DND-41 (cell line): ENCODE data around the gene NR2F1-AS1.

Experiments used
- ATAC-seq: fragments of 200-7000 bp; cut with Tn5 transposase; 3 replicates; pipeline ENCODE4 v1.9.1; 2021; ENCODE audit warnings: low read depth; ENCODE audit not compliant: insufficient read depth
- DNase-seq: peaks from one replicate; pipeline ENCODE4 v3.0.0-alpha.2; 2020
- H2AFZ ChIP-seq: 2 replicates; pipeline ENCODE4 v1.6.0; 2012; ENCODE audit warnings: low read depth, low read length
- H3K27ac ChIP-seq: 2 replicates; pipeline ENCODE4 v1.5.1; 2012; ENCODE audit warnings: low read length, inconsistent platforms
- H3K27me3 ChIP-seq: fragments of 200-600 bp; sonication (generic); 2 replicates; pipeline ENCODE4 v1.6.0; 2012; ENCODE audit warnings: low read length, mild to moderate bottlenecking, inconsistent platforms; ENCODE audit not compliant: insufficient read depth, poor library complexity
- H3K36me3 ChIP-seq: 2 replicates; pipeline ENCODE4 v1.5.1; 2012; ENCODE audit warnings: low read length, inconsistent platforms; ENCODE audit not compliant: insufficient read depth
- H3K4me1 ChIP-seq: 2 replicates; pipeline ENCODE4 v1.5.1; 2012; ENCODE audit warnings: mild to moderate bottlenecking, low read length; ENCODE audit not compliant: insufficient read depth
- H3K4me2 ChIP-seq: 2 replicates; pipeline ENCODE4 v1.6.0; 2012; ENCODE audit warnings: mild to moderate bottlenecking, moderate library complexity, low read length, inconsistent platforms; ENCODE audit not compliant: insufficient read depth
- H3K4me3 ChIP-seq, 2 experiments: fragments of 200-600 bp in 1 of 2; shearing (Covaris generic) in 1 of 2; 2 replicates each; pipeline ENCODE4 v1.5.1; 2012 to 2016; ENCODE audit warnings: inconsistent platforms in 2 of 2, low read length in 2 of 2, mild to moderate bottlenecking in 2 of 2, low read depth in 1 of 2, moderate library complexity in 1 of 2
- H3K79me2 ChIP-seq: 2 replicates; pipeline ENCODE4 v1.6.0; 2012; ENCODE audit warnings: low read length, inconsistent platforms; ENCODE audit not compliant: insufficient read depth
- H3K9ac ChIP-seq: 2 replicates; pipeline ENCODE4 v1.6.0; 2012; ENCODE audit warnings: low read depth, mild to moderate bottlenecking, inconsistent platforms, low read length, moderate library complexity
- H3K9me3 ChIP-seq: 2 replicates; pipeline ENCODE4 v1.5.1; 2012; ENCODE audit warnings: low read length, moderate library complexity, mild to moderate bottlenecking, inconsistent platforms; ENCODE audit not compliant: insufficient read depth, severe bottlenecking
- H4K20me1 ChIP-seq: 2 replicates; pipeline ENCODE4 v1.6.0; 2012; ENCODE audit warnings: low read length; ENCODE audit not compliant: insufficient read depth
- CTCF ChIP-seq: IDR thresholded peaks from 2 replicates; pipeline ENCODE4 v1.5.1; 2012; ENCODE audit warnings: borderline replicate concordance, low read length, moderate library complexity, mild to moderate bottlenecking; ENCODE audit not compliant: poor library complexity, severe bottlenecking; ENCODE audit errors: extremely low read depth
- EZH2 ChIP-seq: IDR thresholded peaks from 3 replicates; pipeline ENCODE4 v1.6.1; 2012; ENCODE audit warnings: borderline replicate concordance, low read depth, mild to moderate bottlenecking, moderate library complexity, low read length, inconsistent platforms; ENCODE audit not compliant: severe bottlenecking

Gene NR2F1-AS1

GRCh38 chr5:93603793-93604643 lies 23.0 kb upstream of the NR2F1-AS1 start:
- Histone ChIP-seq H3K4me3 (no peak overlapping the region), H3K27ac (no peak overlapping the region), H3K9me3 (no peaks in the 10 kb centered on the region), H3K79me2 (no peaks in the 10 kb centered on the region), H2AFZ (no peak overlapping the region), H4K20me1 (no peaks in the 10 kb centered on the region), H3K4me1 (peaks cover 4% of the 10 kb centered on the region; the same call in 1 of the 2 replicates), H3K36me3 (no peaks in the 10 kb centered on the region), H3K27me3 (peaks cover 35% of the 10 kb centered on the region), H3K9ac (no peak overlapping the region), H3K4me2 (no peak overlapping the region)
- DNase-seq (no peak), ATAC-seq (no peak)
- TF ChIP-seq CTCF, result no peak

GRCh38 chr5:93603078-93603792 lies 22.2 kb upstream of the NR2F1-AS1 start:
- H3K79me2 ChIP-seq, result no peaks in the 10 kb centered on the region
- no peaks in the 10 kb centered on the region for H3K36me3 ChIP-seq
- TF ChIP-seq CTCF (no peak), EZH2 (no peak)
- no peak overlapping the region for H3K4me3 ChIP-seq
- peaks cover 28% of the 10 kb centered on the region for H3K27me3 ChIP-seq
- H4K20me1 ChIP-seq, result no peaks in the 10 kb centered on the region
- no peak overlapping the region for H3K9ac ChIP-seq
- H2AFZ ChIP-seq, result no peak overlapping the region
- H3K9me3 ChIP-seq, result no peaks in the 10 kb centered on the region
- DNase-seq (no peak), ATAC-seq (no peak)
- peaks cover 4% of the 10 kb centered on the region; the same call in 1 of the 2 replicates for H3K4me1 ChIP-seq
- H3K4me2 ChIP-seq, result no peak overlapping the region
- no peak overlapping the region for H3K27ac ChIP-seq

GRCh38 chr5:93602241-93603077 lies 21.4 kb upstream of the NR2F1-AS1 start:
- no peaks in the 10 kb centered on the region for H3K9me3 ChIP-seq
- no peak overlapping the region for H3K27ac ChIP-seq
- H3K79me2 ChIP-seq, result no peaks in the 10 kb centered on the region
- no peak overlapping the region for H3K4me2 ChIP-seq
- no peak for TF ChIP-seq EZH2
- TF ChIP-seq CTCF, result no peak
- no peak overlapping the region for H3K9ac ChIP-seq
- no peak overlapping the region for H2AFZ ChIP-seq
- peaks cover 21% of the 10 kb centered on the region for H3K27me3 ChIP-seq
- DNase-seq (no peak), ATAC-seq (no peak)
- H3K4me1 ChIP-seq, result no peaks in the 10 kb centered on the region
- H4K20me1 ChIP-seq, result no peaks in the 10 kb centered on the region
- no peak overlapping the region for H3K4me3 ChIP-seq
- H3K36me3 ChIP-seq, result no peaks in the 10 kb centered on the region
